ENCODE measurements around the gene ACVR2A.

The ACVR2A gene

DNA sequence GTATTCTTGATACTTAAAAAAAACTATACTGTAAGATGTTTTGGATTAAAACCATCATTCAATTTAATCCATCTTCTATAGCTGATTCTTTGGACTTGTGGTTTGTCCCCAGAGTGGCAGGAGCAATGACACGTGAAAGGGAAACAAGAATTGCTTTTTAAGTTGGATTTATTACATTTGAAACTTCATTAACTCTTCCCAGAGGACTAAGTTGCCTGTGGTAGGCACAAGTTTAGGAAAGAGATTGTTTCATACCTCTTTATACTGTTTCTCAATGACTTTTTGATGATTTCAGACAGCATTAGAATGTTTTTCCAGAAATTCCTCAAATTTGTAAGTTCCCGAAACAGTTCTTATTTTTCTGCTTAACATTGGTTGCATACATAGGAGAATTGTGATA, 41.3 kb downstream of the ACVR2A start:
- TF ChIP-seq, protein P1, sequence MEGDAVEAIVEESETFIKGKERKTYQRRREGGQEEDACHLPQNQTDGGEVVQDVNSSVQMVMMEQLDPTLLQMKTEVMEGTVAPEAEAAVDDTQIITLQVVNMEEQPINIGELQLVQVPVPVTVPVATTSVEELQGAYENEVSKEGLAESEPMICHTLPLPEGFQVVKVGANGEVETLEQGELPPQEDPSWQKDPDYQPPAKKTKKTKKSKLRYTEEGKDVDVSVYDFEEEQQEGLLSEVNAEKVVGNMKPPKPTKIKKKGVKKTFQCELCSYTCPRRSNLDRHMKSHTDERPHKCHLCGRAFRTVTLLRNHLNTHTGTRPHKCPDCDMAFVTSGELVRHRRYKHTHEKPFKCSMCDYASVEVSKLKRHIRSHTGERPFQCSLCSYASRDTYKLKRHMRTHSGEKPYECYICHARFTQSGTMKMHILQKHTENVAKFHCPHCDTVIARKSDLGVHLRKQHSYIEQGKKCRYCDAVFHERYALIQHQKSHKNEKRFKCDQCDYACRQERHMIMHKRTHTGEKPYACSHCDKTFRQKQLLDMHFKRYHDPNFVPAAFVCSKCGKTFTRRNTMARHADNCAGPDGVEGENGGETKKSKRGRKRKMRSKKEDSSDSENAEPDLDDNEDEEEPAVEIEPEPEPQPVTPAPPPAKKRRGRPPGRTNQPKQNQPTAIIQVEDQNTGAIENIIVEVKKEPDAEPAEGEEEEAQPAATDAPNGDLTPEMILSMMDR (IDR thresholded peaks at IDR 0.05; ENCODE audit: insufficient read depth, low read depth, low read length, missing control alignments) = no peak
- H3K4me3 ChIP-seq (ENCODE audit: low read length) = no peak overlapping the region
- DNase-seq (ENCODE audit: low read depth) = no peak

DNA sequence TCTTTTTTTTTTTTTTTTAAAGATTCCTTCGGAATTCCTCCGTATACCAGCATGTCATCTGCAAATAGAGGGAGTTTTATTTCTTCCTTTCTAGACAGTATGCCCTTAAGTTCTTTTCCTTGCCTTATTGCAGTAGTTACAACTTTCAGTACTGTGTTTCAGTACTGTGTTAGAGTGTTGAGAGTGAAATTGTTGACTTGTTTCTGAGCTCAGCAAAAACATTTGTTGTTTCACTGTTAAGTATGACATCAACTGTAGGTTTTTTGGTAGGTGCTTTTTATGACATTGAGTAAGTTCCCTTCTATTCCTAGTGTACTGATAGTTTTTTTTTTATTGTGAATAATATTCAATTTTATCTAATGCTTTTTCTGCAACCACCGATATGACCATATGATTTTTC, 43.9 kb downstream of the ACVR2A start:
- TF ChIP-seq, protein P1 (IDR thresholded peaks at IDR 0.05; ENCODE audit: insufficient read depth, low read depth, low read length, missing control alignments) = no peak
- no peak for DNase-seq (ENCODE audit: low read depth)
- no peak overlapping the region for H3K4me3 ChIP-seq (ENCODE audit: low read length)

DNA sequence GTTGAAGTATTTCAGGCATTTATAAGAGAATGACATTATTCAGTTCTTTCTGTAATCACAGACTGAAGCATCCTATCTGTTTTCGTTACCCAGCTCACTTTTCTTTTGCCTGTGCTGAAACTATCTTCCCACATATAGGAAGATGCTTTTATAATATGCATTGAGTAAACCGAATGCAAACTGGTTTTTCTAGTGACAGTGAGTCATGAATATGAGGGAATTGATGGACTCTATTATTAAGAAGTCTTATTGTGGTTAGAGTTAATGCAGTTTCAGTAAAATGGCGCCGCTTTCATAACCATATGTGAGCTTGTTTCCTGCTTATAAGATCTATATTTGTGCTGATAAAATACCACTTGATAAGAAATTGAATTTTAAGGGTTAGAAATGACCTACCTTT, 59.2 kb downstream of the ACVR2A start:
- H3K4me3 ChIP-seq (ENCODE audit: low read length) = no peak overlapping the region
- peak; percentile 85 for DNase-seq (ENCODE audit: low read depth)
- TF ChIP-seq, protein P1 (IDR thresholded peaks at IDR 0.05; ENCODE audit: insufficient read depth, low read depth, low read length, missing control alignments) = no peak

DNA sequence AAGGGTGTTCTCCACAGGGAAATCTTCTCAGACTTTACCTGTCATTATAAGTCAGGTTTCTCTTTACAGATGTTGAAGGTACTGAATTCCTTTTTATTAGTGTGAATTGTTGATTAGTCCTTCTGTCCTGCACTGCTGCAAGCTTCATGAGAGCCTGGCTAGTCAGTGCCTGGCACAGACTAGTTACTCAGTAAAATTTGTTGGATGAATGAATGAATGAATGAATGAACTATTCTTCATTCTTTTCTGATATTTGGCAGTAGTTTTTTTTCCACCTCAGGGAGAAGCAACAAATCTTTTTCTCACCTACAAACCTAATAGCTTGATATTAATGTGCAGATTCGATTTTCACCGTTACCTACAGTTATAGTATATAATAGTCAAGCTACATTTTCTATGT, 64.3 kb downstream of the ACVR2A start:
- DNase-seq (ENCODE audit: low read depth) = no peak
- TF ChIP-seq, protein P1 (IDR thresholded peaks at IDR 0.05; ENCODE audit: insufficient read depth, low read depth, low read length, missing control alignments) = no peak
- H3K4me3 ChIP-seq (ENCODE audit: low read length) = no peak overlapping the region

DNA sequence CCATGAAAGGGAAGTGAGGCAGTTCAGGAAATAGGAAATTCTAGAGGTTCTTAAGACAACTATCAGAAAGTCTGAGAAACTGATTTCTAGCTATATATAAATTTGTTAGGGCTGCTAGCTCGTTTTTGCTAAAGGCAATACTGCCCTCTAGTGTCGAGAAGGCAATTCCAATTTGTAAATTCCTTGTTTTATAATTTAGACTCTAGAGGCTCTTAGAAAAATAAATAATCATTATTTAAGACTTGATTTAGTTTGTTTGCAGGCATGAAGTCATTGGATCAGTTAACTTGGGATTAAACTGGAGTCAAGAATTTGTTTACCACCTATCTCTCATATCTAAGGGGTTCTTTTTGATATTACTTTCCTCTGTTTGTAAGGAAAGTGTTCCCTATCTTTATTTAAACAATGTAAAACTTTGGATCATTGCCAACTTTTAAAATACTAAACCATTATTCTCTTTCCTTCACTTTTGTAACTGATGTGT, 66.2 kb downstream of the ACVR2A start:
- no peak overlapping the region for H3K4me3 ChIP-seq (ENCODE audit: low read length)
- TF ChIP-seq, protein P1 (IDR thresholded peaks at IDR 0.05; ENCODE audit: insufficient read depth, low read depth, low read length, missing control alignments) = peak; percentile 66
- DNase-seq (ENCODE audit: low read depth) = peak; percentile 71

DNA sequence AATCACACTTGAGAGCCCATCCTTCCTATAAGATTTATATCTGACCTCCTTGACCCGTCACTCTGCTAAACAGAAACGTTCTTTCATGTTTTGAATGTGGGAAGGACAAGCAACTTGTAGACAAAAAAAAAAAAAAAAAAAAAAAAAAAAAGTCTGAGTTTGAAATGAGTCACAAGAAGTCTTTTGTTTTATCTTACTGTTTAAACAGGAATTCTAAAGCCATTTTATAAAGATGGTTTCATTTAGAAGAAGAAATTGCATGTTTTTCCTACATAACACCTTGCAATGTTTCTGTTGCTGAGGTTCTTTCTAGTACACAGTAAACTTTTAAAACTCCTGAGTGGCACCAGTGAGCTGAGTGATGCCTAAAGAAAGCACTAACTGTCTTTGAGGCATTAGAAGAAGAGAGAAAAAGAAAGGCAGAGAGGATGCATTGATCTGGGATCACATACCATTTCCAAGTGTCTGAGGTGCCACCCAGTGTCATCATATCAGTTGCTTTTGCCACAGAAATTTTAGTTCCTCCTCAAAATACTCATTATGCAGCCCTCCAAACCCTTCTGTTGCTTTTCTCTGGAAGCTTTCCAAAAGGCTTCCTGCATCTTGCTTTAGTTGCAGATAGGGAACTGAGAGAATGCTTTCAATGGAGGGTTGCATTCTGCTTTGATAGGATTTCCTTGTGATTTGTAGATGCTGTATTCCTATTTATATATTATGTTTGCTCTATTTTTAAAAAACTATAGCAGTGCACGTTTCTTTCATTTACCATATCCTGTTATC, 69.1 kb downstream of the ACVR2A start:
- H3K4me3 ChIP-seq (ENCODE audit: low read length) = no peak overlapping the region
- TF ChIP-seq, protein P1 (IDR thresholded peaks at IDR 0.05; ENCODE audit: insufficient read depth, low read depth, low read length, missing control alignments) = no peak
- peak; percentile 8 for DNase-seq (ENCODE audit: low read depth)

DNA sequence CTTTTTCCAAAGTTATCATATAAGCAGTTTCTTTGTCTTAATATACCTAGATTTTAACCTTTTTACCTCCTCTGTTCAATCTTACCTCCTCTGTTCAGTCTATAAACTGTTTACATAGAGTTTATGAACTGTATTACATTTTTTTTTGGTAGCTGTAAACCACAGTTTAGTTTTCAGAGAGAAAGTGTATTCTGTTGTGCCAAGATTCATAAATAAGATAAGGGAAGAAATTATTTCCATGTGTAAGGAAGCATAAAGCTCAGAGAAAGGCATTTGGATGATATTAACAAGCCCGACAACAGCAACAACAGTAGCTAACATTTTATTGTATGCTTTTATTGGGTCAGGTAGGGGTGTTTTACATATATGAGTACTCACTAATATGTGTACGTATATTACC, 71.2 kb downstream of the ACVR2A start:
- no peak for DNase-seq (ENCODE audit: low read depth)
- no peak overlapping the region for H3K4me3 ChIP-seq (ENCODE audit: low read length)
- TF ChIP-seq, protein P1 (IDR thresholded peaks at IDR 0.05; ENCODE audit: insufficient read depth, low read depth, low read length, missing control alignments) = no peak

Measured in epithelial cell of esophagus (primary cell).